ENCODE data around the gene MTMR4.
A peak's percentile ranks its signal among the peaks of the same experiment; 100 is the strongest.

The MTMR4 gene

GRCh38 chr17:58539698-58540097 lies 25.3 kb upstream of the MTMR4 start:
- no peak for TF ChIP-seq CTCF (IDR thresholded peaks at IDR 0.05)
- H3K36me3 Mint-ChIP-seq (ENCODE audit: low read depth) = no peaks in the 10 kb centered on the region
- H3K9me3 Mint-ChIP-seq = no peaks in the 10 kb centered on the region
- H3K4me1 Mint-ChIP-seq = peaks cover 5% of the 10 kb centered on the region
- H3K27ac Mint-ChIP-seq = no peak overlapping the region
- peaks cover 25% of the 10 kb centered on the region for H3K27me3 Mint-ChIP-seq (ENCODE audit: low read depth, poor library complexity)
- no peak overlapping the region for H3K4me3 Mint-ChIP-seq
- no peak for DNase-seq

- Mint-ChIP-seq H3K9me3 (no peaks in the 10 kb centered on the region), H3K27ac (peak overlapping the region; percentile 51), H3K36me3 (ENCODE audit: low read depth) (no peaks in the 10 kb centered on the region), H3K27me3 (ENCODE audit: low read depth, poor library complexity) (peaks cover 23% of the 10 kb centered on the region), H3K4me1 (peaks cover 5% of the 10 kb centered on the region), H3K4me3 (no peak overlapping the region)
- no peak for DNase-seq
- TF ChIP-seq CTCF (IDR thresholded peaks at IDR 0.05) = no peak
Observed at GRCh38 chr17:58538811-58539409, 24.5 kb upstream of the MTMR4 start.

- DNase-seq = no peak
- no peak for TF ChIP-seq CTCF (IDR thresholded peaks at IDR 0.05)
- peaks cover 25% of the 10 kb centered on the region for H3K27me3 Mint-ChIP-seq (ENCODE audit: low read depth, poor library complexity)
- peaks cover 15% of the 10 kb centered on the region for H3K4me1 Mint-ChIP-seq
- H3K27ac Mint-ChIP-seq = no peak overlapping the region
- H3K36me3 Mint-ChIP-seq (ENCODE audit: low read depth) = no peaks in the 10 kb centered on the region
- H3K4me3 Mint-ChIP-seq = no peak overlapping the region
- no peaks in the 10 kb centered on the region for H3K9me3 Mint-ChIP-seq
Observed at GRCh38 chr17:58537266-58537665, 22.8 kb upstream of the MTMR4 start.

- peaks cover 22% of the 10 kb centered on the region for H3K27me3 Mint-ChIP-seq (ENCODE audit: low read depth, poor library complexity)
- H3K27ac Mint-ChIP-seq = no peak overlapping the region
- no peaks in the 10 kb centered on the region for H3K36me3 Mint-ChIP-seq (ENCODE audit: low read depth)
- peaks cover 17% of the 10 kb centered on the region for H3K4me1 Mint-ChIP-seq
- DNase-seq = no peak
- no peaks in the 10 kb centered on the region for H3K9me3 Mint-ChIP-seq
- no peak for TF ChIP-seq CTCF (IDR thresholded peaks at IDR 0.05)
- H3K4me3 Mint-ChIP-seq = no peak overlapping the region
Observed at GRCh38 chr17:58536542-58536941, 22.1 kb upstream of the MTMR4 start.

GRCh38 chr17:58535431-58535830 lies 21.0 kb upstream of the MTMR4 start:
- no peak for DNase-seq
- no peaks in the 10 kb centered on the region for H3K9me3 Mint-ChIP-seq
- H3K4me3 Mint-ChIP-seq = no peak overlapping the region
- H3K4me1 Mint-ChIP-seq = peaks cover 17% of the 10 kb centered on the region
- no peaks in the 10 kb centered on the region for H3K36me3 Mint-ChIP-seq (ENCODE audit: low read depth)
- H3K27me3 Mint-ChIP-seq (ENCODE audit: low read depth, poor library complexity) = peaks cover 31% of the 10 kb centered on the region
- H3K27ac Mint-ChIP-seq = no peak overlapping the region
- TF ChIP-seq CTCF (IDR thresholded peaks at IDR 0.05) = no peak

GRCh38 chr17:58534901-58535421 lies 20.5 kb upstream of the MTMR4 start:
- H3K9me3 Mint-ChIP-seq = no peaks in the 10 kb centered on the region
- H3K4me1 Mint-ChIP-seq = peaks cover 20% of the 10 kb centered on the region
- H3K4me3 Mint-ChIP-seq = no peak overlapping the region
- no peak overlapping the region for H3K27ac Mint-ChIP-seq
- TF ChIP-seq CTCF (IDR thresholded peaks at IDR 0.05) = no peak
- no peak for DNase-seq
- peaks cover 32% of the 10 kb centered on the region for H3K27me3 Mint-ChIP-seq (ENCODE audit: low read depth, poor library complexity)
- H3K36me3 Mint-ChIP-seq (ENCODE audit: low read depth) = no peaks in the 10 kb centered on the region
